NCI-H187 treated with DMSO at 0.1 percent for 48 hours (cell line): ENCODE results near the gene PRICKLE1.

ENCODE experiments used
- DNase-seq: peaks from one replicate; lab custom pipeline; 2025; lab: John Stamatoyannopoulos, UW

The PRICKLE1 gene

GRCh38 chr12:42450248-42450647 is 139.3 kb downstream of the PRICKLE1 start:
- DNase-seq = no peak

DNA sequence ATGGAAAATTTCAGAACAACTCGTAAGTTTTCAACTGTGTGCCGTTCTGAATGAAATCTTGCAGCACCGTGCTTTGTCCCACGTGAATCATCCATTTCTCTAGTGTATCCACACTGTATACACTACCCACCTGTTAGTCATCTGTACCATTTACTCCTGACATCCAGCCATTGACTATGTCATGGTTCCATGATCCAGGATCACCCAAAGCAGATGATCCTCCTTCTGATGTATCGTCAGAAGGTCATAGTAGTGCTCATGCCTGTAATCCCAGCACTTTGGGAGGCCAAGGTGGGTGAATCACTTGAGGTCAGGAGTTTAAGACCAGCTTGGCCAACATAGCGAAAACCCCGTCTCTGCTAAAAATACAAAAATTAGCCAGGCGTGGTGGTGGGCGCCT is 140.7 kb downstream of the PRICKLE1 start:
- no peak for DNase-seq

DNA sequence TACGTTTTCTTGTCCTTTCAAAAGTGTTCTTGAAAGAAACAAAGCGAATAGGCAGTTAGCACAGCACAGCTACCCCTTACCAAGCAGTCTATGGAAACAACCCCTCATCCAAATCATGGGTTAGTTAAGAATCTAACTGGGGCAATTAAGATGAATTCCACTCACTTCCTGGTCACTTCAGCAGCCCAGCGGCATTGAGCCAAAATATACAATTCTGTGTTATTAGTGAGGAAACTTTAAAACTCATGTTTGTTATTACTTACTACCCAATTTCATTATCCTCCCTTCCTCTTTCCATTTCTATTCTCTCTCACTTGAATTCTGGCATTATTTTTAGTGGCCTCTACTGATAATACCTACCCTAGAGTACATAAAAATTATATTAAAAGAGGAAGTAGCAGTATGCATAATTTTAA is 142.2 kb downstream of the PRICKLE1 start:
- DNase-seq = no peak

- no peak for DNase-seq
Measured at GRCh38 chr12:42446761-42447160, 142.8 kb downstream of the PRICKLE1 start.

DNA sequence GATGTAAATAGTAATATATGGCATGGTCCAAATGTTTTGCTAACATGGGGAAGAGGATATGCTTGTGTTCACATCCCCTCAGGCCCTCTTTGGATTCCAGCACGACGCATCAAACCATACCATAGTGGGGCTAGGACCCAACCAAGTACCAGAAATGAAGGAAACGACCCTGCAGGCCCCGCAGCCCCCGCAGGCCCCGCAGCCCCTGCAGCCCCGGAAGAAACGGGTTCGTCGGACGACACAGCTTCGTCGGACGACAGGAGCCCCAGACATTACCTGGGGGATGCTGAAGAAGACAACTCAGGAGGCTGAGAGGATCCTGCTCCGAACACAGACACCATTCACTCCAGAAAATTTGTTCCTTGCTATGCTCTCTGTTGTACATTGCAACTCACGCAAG is 143.7 kb downstream of the PRICKLE1 start:
- DNase-seq = no peak

- DNase-seq = no peak
Measured at GRCh38 chr12:42444192-42444943, 145.2 kb downstream of the PRICKLE1 start.

GRCh38 chr12:42442888-42443287 is 146.7 kb downstream of the PRICKLE1 start:
- no peak for DNase-seq

DNA sequence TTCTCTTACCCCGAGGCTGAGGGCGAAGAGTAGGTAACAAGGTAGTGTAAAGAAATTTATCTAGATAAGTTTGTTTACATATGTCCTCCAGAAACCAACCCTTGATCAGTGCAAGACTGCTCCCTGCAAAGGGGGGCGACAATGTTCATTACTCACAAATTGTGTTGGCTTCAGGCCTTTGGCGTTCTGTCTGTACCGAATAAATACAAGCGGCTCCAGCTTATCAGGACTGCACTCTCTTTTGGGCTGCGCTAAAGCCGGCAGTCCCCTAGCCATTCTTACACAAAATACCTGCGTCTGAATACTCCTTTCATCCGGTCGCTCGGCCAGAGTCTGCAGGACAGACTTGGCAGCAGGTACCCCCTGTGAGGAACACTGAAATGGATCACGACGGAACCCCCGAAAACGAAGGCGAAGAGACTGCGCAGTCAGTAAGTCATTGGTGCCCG is 147.2 kb downstream of the PRICKLE1 start:
- DNase-seq = no peak

DNA sequence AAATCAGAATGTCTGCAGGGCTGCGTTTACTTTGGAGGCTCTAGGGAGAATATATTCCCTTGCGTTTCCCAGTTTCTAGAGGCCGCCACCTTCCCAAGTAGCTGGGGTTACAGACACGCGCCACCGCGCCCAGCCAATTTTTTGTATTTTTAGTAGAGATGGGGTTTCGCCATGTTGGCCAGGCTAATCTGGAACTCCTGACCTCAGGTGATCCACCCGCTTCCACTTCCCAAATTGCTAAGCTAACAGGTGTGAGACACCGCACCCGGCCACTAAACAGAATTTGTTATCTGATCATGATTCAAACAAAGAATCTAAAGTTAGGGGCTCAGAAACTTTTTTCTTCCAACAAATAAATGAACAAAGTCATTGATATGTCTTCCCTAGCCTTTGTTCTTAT is 148.9 kb downstream of the PRICKLE1 start:
- no peak for DNase-seq

- no peak for DNase-seq
Measured at GRCh38 chr12:42432517-42433140, 156.9 kb downstream of the PRICKLE1 start.

DNA sequence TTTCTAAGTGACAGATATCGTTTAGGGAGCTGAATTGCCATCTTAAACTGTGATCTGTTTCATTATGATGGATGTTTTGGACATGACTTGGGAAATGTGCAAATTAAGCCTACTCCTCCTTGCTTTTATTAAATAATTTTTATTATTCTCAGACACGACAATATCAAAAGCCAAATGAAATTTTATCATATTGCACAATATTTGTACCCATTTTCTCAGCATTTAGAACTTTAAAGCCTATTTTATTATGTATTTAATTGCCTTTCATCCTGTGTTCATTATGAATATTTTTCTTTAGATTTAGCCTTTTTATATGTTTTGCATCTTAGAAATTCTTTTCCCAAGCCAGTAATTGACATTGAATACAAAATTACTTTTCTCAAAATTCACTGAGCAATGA is 160.7 kb downstream of the PRICKLE1 start:
- no peak for DNase-seq

DNA sequence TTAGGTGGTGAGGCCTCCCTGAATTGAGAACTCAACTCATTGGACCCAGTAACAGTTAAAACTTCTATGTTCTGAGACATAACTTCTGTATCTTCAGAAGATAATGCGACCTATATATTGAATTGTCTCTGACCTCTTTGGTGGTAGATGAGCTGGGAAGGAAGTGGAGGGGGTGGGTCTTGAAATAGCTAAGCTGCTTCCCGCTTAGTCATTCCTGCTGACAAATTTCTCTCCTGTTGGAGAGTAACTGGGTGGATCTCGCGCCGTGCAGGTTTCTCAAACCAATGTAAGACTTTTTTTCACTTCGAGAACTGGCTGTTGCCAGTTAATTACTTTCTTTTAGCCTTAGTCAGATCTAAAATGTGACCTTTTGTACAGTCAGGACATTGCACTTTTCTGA is 162.8 kb downstream of the PRICKLE1 start:
- no peak for DNase-seq

- no peak for DNase-seq
Measured at GRCh38 chr12:42422785-42423184, 166.8 kb downstream of the PRICKLE1 start.

GRCh38 chr12:42421844-42422779 is 167.4 kb downstream of the PRICKLE1 start:
- no peak for DNase-seq

- no peak for DNase-seq
Measured at GRCh38 chr12:42420395-42420794, 169.2 kb downstream of the PRICKLE1 start.

GRCh38 chr12:42410340-42410739 is 179.2 kb downstream of the PRICKLE1 start:
- no peak for DNase-seq

DNA sequence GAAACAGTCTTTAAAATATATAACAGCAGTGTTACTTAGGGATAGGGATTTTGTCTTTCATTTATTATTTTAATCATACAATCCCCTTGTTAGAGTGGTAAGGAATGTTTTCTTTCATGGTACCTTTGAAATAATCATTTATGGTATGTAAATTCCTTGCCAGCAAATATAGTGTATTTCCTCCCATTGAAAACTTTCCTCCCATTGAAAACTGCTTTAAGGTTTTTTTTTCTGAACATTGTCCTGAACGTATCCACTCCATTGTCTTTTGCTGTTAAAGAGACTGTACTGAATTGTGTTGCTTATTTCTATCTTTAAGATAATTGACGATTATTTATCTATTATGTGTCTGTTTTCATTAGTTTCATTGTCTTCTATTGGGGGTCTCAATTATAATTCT is 180.1 kb downstream of the PRICKLE1 start:
- no peak for DNase-seq

DNA sequence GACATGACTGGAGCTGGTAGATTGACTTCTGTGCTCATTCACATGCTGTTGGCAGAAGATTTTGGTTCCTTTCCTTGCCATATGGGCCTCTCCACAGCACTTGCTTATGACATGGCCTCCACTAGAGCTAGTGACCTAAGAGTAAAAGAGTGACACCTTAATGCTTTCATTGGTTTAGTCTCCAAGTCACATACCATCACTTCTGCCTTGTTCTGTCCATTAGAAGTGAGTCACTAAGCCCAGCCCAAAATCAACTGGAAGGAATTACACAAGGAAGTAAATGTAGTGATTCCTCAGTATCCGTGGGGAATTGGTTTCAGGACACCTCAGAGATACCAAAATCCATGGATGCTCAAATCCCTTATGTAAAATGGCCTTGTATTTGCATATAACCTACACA is 182.2 kb downstream of the PRICKLE1 start:
- DNase-seq = no peak
